CD14-positive monocyte (primary cell): ENCODE measurements around the gene RABGAP1. TPM values are rescaled to one million over a fixed set of nuclear protein-coding genes. Genes with fewer than 3 reads are reported as not detected.

Experiments used
- DNase-seq, 3 donors: peaks; one replicate each; pipeline ENCODE4 v3.0.0-alpha.2; 2011 to 2022
- H2AFZ ChIP-seq: 2 replicates; pipeline ENCODE4 v1.6.0; 2012; ENCODE audit warnings: mild to moderate bottlenecking, low read depth, low read length, inconsistent platforms; ENCODE audit not compliant: insufficient read depth, poor library complexity, severe bottlenecking
- H3K27ac ChIP-seq, 2 donors: 1 replicate in 1 of 2; 2 replicates in 1 of 2; pipeline ENCODE4 v1.5.1; 2012 to 2013; ENCODE audit warnings: low read length in 2 of 2, control low read depth in 1 of 2, inconsistent platforms in 1 of 2, low read depth in 1 of 2, mild to moderate bottlenecking in 1 of 2
- H3K27me3 ChIP-seq, 2 donors: one replicate each; pipeline versions ENCODE4 v1.6.0 to v1.6.1; 2011 to 2013; ENCODE audit warnings: low read length in 2 of 2; ENCODE audit not compliant: control insufficient read depth in 2 of 2, insufficient read depth in 2 of 2
- H3K36me3 ChIP-seq, 2 donors: replicated peaks in 1 of 2; 1 replicate in 1 of 2; 2 replicates in 1 of 2; pipeline versions ENCODE4 v1.5.1 to v1.6.1; 2012 to 2013; ENCODE audit warnings: low read length in 2 of 2, control low read depth in 1 of 2, inconsistent platforms in 1 of 2, mild to moderate bottlenecking in 1 of 2; ENCODE audit not compliant: insufficient read depth in 2 of 2, control insufficient read depth in 1 of 2
- H3K4me1 ChIP-seq, 2 donors: 1 replicate in 1 of 2; 2 replicates in 1 of 2; pipeline versions ENCODE4 v1.5.1 to v1.6.1; 2012 to 2013; ENCODE audit warnings: low read length in 2 of 2, control low read depth in 1 of 2, inconsistent platforms in 1 of 2, mild to moderate bottlenecking in 1 of 2, moderate library complexity in 1 of 2; ENCODE audit not compliant: insufficient read depth in 2 of 2, control insufficient read depth in 1 of 2
- H3K4me2 ChIP-seq: replicated peaks from 2 replicates; pipeline ENCODE3; 2012; ENCODE audit warnings: low read length, moderate library complexity, mild to moderate bottlenecking; ENCODE audit not compliant: poor library complexity, severe bottlenecking; ENCODE audit errors: extremely low read depth
- H3K4me3 ChIP-seq, 3 experiments: fragments of 200-600 bp in 1 of 3; sonication (generic) in 1 of 3; replicated peaks in 1 of 3; 1 replicate in 2 of 3; 2 replicates in 1 of 3; pipeline ENCODE4 v1.5.1; 2011 to 2013; ENCODE audit warnings: low read length in 3 of 3, mild to moderate bottlenecking in 3 of 3, control low read depth in 2 of 3, low read depth in 2 of 3, inconsistent platforms in 1 of 3, moderate library complexity in 1 of 3
- H3K79me2 ChIP-seq: 2 replicates; pipeline ENCODE4 v1.6.0; 2012; ENCODE audit warnings: mild to moderate bottlenecking, control low read depth, inconsistent platforms, low read length, moderate library complexity; ENCODE audit not compliant: insufficient read depth
- H3K9ac ChIP-seq: 2 replicates; pipeline ENCODE4 v1.6.0; 2017; ENCODE audit warnings: low read length, mild to moderate bottlenecking; ENCODE audit not compliant: insufficient read depth, poor library complexity, severe bottlenecking
- H3K9me3 ChIP-seq, 2 donors: replicated peaks in 1 of 2; 1 replicate in 1 of 2; 2 replicates in 1 of 2; pipeline versions ENCODE4 v1.5.1 to v1.6.1; 2012 to 2013; ENCODE audit warnings: low read length in 2 of 2, control low read depth in 1 of 2; ENCODE audit not compliant: control insufficient read depth in 1 of 2, insufficient read depth in 1 of 2
- H4K20me1 ChIP-seq: 2 replicates; pipeline ENCODE4 v1.6.0; 2012; ENCODE audit warnings: mild to moderate bottlenecking, low read length, control low read depth, moderate library complexity; ENCODE audit not compliant: insufficient read depth
- H3K27ac Mint-ChIP-seq, 7 donors: one replicate each; pipeline ENCODE4 v1.8.0; 2020; ENCODE audit warnings: mild to moderate bottlenecking in 7 of 7, mixed read lengths in 7 of 7, moderate library complexity in 6 of 7, inconsistent platforms in 2 of 7
- H3K27me3 Mint-ChIP-seq, 3 donors: one replicate each; pipeline ENCODE4 v1.8.0; 2021 to 2022; ENCODE audit warnings: low read depth in 3 of 3, mild to moderate bottlenecking in 3 of 3, mixed read lengths in 3 of 3, moderate library complexity in 3 of 3, inconsistent platforms in 1 of 3
- H3K36me3 Mint-ChIP-seq, 2 donors: one replicate each; pipeline ENCODE4 v1.8.0; 2020; ENCODE audit warnings: mixed read lengths in 2 of 2, inconsistent platforms in 1 of 2, mild to moderate bottlenecking in 1 of 2
- H3K4me1 Mint-ChIP-seq: one replicate; pipeline ENCODE4 v1.8.0; 2020; ENCODE audit warnings: mild to moderate bottlenecking, mixed read lengths
- H3K4me3 Mint-ChIP-seq, 2 donors: one replicate each; pipeline ENCODE4 v1.8.0; 2020; ENCODE audit warnings: mild to moderate bottlenecking in 2 of 2, mixed read lengths in 2 of 2, moderate library complexity in 1 of 2
- H3K9me3 Mint-ChIP-seq, 7 donors: one replicate each; pipeline ENCODE4 v1.8.0; 2020 to 2022; ENCODE audit warnings: mixed read lengths in 7 of 7, mild to moderate bottlenecking in 6 of 7, moderate library complexity in 6 of 7, inconsistent platforms in 2 of 7
- WGBS: methylation state at CpG from one replicate; pipeline ENCODE4 v1.1.5; 2013; ENCODE audit warnings: missing lambda C conversion rate; ENCODE audit not compliant: insufficient coverage; 5-methylcytosine and 5-hydroxymethylcytosine counted together
- intact Hi-C, 2 donors: fragments of 100-400 bp; cut with micrococcal nuclease; formaldehyde crosslinking; loops; one replicate each; pipeline versions ENCODE4 v1.15.0 to v1.15.1; 2023
- polyA plus RNA-seq, 3 donors: library from polyadenylated mRNA; depleted of rRNA in 1 of 3; unstranded in 2 of 3; stranded (reverse) in 1 of 3; fragments of 300-500 nt in 2 of 3; fragments of >200 nt in 1 of 3; fragmentation: Illumina TruSeq in 2 of 3; gene quantifications; 1 replicate in 2 of 3; 2 replicates in 1 of 3; pipeline ENCODE4 v1.2.3, GENCODE V29; 2012 to 2021
- TF ChIP-seq, protein P1 (sequence below): fragments of 200-600 bp; IDR thresholded peaks from one replicate; pipeline ENCODE4 v1.8.0; 2022; ENCODE audit warnings: antibody characterized with exemption, mild to moderate bottlenecking

The RABGAP1 gene
- polyA plus RNA-seq, 3 donors, result 14.7 to 24.1 (median 19.3) TPM

DNA sequence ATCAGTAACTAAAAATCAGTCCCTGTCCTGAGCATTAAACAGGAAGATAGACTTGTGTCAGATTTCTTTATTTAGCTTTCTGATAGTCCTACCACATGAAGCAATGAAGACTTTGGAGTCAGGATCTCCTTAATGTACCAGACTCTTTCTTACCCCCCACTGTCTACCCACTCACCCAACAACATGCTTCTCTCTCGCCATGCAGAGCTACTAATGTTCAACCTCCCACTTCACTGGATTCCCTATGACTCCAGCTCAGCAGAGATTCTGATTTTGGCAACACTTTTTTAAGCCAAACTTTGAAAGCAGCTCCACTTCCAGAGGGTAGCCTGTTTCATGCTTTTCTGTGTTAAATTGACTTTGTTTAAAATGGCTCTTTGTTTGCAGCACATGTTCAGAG lies 143.4 kb downstream of the RABGAP1 start:
- H3K27ac Mint-ChIP-seq, result no peak overlapping the region

DNA sequence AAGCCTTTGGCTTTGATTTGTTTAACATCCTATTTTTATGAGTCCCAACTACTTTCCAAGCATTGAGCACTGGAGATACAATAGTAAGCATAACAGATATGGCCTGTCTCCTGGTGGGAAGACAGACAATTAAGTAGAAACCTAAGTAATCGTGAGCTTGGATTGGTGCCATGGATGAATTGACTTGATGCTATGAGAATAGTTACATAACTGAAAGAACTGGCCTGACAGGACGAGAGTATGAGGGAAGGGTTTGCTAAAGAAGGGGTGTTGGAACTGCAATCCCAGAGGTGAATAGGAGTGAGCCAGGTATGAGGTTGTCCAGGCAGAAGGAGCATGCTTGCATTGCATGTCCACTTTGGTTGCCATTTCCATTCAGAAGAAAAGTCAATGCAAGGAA lies 145.1 kb downstream of the RABGAP1 start:
- Mint-ChIP-seq H3K27me3 (no peaks in the 10 kb centered on the region), H3K36me3 (peaks cover 86 to 92% of the 10 kb centered on the region in 2 donors), H3K9me3 (peaks cover 0 to 1% (median 0%) of the 10 kb centered on the region in 7 donors), H3K4me1 (no peaks in the 10 kb centered on the region), H3K27ac (peak overlapping the region in 1 of 7 donors; percentile 20), H3K4me3 (no peak overlapping the region)
- Histone ChIP-seq H3K27ac (no peak overlapping the region), H3K4me1 (no peaks in the 10 kb centered on the region), H3K4me3 (no peak overlapping the region), H3K27me3 (no peaks in the 10 kb centered on the region), H3K79me2 (no peaks in the 10 kb centered on the region), H2AFZ (no peak overlapping the region), H4K20me1 (no peaks in the 10 kb centered on the region), H3K36me3 (peaks cover 84 to 100% of the 10 kb centered on the region in 2 donors), H3K4me2 (no peak overlapping the region), H3K9me3 (no peaks in the 10 kb centered on the region), H3K9ac (no peak overlapping the region)
- DNase-seq, result no peak
- TF ChIP-seq, protein P1, sequence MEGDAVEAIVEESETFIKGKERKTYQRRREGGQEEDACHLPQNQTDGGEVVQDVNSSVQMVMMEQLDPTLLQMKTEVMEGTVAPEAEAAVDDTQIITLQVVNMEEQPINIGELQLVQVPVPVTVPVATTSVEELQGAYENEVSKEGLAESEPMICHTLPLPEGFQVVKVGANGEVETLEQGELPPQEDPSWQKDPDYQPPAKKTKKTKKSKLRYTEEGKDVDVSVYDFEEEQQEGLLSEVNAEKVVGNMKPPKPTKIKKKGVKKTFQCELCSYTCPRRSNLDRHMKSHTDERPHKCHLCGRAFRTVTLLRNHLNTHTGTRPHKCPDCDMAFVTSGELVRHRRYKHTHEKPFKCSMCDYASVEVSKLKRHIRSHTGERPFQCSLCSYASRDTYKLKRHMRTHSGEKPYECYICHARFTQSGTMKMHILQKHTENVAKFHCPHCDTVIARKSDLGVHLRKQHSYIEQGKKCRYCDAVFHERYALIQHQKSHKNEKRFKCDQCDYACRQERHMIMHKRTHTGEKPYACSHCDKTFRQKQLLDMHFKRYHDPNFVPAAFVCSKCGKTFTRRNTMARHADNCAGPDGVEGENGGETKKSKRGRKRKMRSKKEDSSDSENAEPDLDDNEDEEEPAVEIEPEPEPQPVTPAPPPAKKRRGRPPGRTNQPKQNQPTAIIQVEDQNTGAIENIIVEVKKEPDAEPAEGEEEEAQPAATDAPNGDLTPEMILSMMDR, result no peak
- WGBS, result 95% methylated on average over 2 of the region's 2 CpGs
- intact Hi-C loops, result no loop called here

More for the DNA sequence above, 143.4 kb downstream of the RABGAP1 start:
- TF ChIP-seq, protein P1, result no peak
- peaks cover 0 to 1% (median 0%) of the 10 kb centered on the region in 7 donors for H3K9me3 Mint-ChIP-seq
- no peaks in the 10 kb centered on the region for H3K4me1 Mint-ChIP-seq
- no peaks in the 10 kb centered on the region for H3K9me3 ChIP-seq
- H3K27me3 Mint-ChIP-seq, result no peaks in the 10 kb centered on the region
- H3K27me3 ChIP-seq, result no peaks in the 10 kb centered on the region
- peaks cover 80 to 100% of the 10 kb centered on the region in 2 donors for H3K36me3 ChIP-seq
- H3K4me3 ChIP-seq, result no peak overlapping the region
- 92% methylated on average over 1 of the region's 1 CpG for WGBS
- H4K20me1 ChIP-seq, result no peaks in the 10 kb centered on the region
- no peaks in the 10 kb centered on the region for H3K4me1 ChIP-seq
- no peak overlapping the region for H3K4me3 Mint-ChIP-seq
- H3K9ac ChIP-seq, result no peak overlapping the region
- H3K79me2 ChIP-seq, result no peaks in the 10 kb centered on the region
- H3K4me2 ChIP-seq, result no peak overlapping the region
- no peak for DNase-seq
- H3K27ac ChIP-seq, result no peak overlapping the region
- H2AFZ ChIP-seq, result no peak overlapping the region
- H3K36me3 Mint-ChIP-seq, result peaks cover 85 to 91% of the 10 kb centered on the region in 2 donors
- intact Hi-C loops, result loop anchor here in 1 of 2 donors (5.0 kb wide), 1 partner anchor 263 kb away; no protein-coding TSS in a partner anchor
